Measurements from ENCODE around the gene MSI2. TPM values are rescaled to one million over a fixed set of nuclear protein-coding genes. Genes with fewer than 3 reads are reported as not detected.

The MSI2 gene
- total RNA-seq, 1 experiment from 2014 or later: 61.2 TPM

GRCh38 chr17:57703273-57703672 lies 446.9 kb downstream of the MSI2 start:
- DNase-seq (ENCODE audit: low spot score): no peak

GRCh38 chr17:57704448-57704847 lies 448.1 kb downstream of the MSI2 start:
- no peak for DNase-seq (ENCODE audit: low spot score)

GRCh38 chr17:57705921-57706695 lies 449.8 kb downstream of the MSI2 start:
- no peak for DNase-seq (ENCODE audit: low spot score)

GRCh38 chr17:57706761-57707160 lies 450.4 kb downstream of the MSI2 start:
- DNase-seq (ENCODE audit: low spot score): no peak

GRCh38 chr17:57707892-57708291 lies 451.6 kb downstream of the MSI2 start:
- no peak for DNase-seq (ENCODE audit: low spot score)

GRCh38 chr17:57708410-57708809 lies 452.1 kb downstream of the MSI2 start:
- no peak for DNase-seq (ENCODE audit: low spot score)

- DNase-seq (ENCODE audit: low spot score): no peak
These were observed 456.8 kb downstream of the MSI2 start for GRCh38 chr17:57713140-57713539.

- no peak for DNase-seq (ENCODE audit: low spot score)
These were observed 458.4 kb downstream of the MSI2 start for GRCh38 chr17:57714665-57715180.

- DNase-seq (ENCODE audit: low spot score): no peak
These were observed 459.7 kb downstream of the MSI2 start for GRCh38 chr17:57715981-57716380.

GRCh38 chr17:57718878-57719277 lies 462.6 kb downstream of the MSI2 start:
- DNase-seq (ENCODE audit: low spot score): no peak

- DNase-seq (ENCODE audit: low spot score): no peak
These were observed 464.2 kb downstream of the MSI2 start for GRCh38 chr17:57720386-57721035.

GRCh38 chr17:57721967-57722703 lies 465.8 kb downstream of the MSI2 start:
- no peak for DNase-seq (ENCODE audit: low spot score)

- no peak for DNase-seq (ENCODE audit: low spot score)
These were observed 466.4 kb downstream of the MSI2 start for GRCh38 chr17:57722704-57723043.

- no peak for DNase-seq (ENCODE audit: low spot score)
These were observed 467.2 kb downstream of the MSI2 start for GRCh38 chr17:57723427-57724025.

GRCh38 chr17:57724026-57724728 lies 467.9 kb downstream of the MSI2 start:
- DNase-seq (ENCODE audit: low spot score): no peak

- no peak for DNase-seq (ENCODE audit: low spot score)
These were observed 468.4 kb downstream of the MSI2 start for GRCh38 chr17:57724729-57725125.

- no peak for DNase-seq (ENCODE audit: low spot score)
These were observed 470.0 kb downstream of the MSI2 start for GRCh38 chr17:57726213-57726790.

- no peak for DNase-seq (ENCODE audit: low spot score)
These were observed 470.5 kb downstream of the MSI2 start for GRCh38 chr17:57726838-57727237.

- no peak for DNase-seq (ENCODE audit: low spot score)
These were observed 471.4 kb downstream of the MSI2 start for GRCh38 chr17:57727630-57728175.

- DNase-seq (ENCODE audit: low spot score): no peak
These were observed 473.8 kb downstream of the MSI2 start for GRCh38 chr17:57730026-57730701.
